NK-92 treated with Interleukin-12 subunit alpha and Interleukin-12 subunit beta, amount 100 ng/mL, for 24 hours (cell line): Measurements from ENCODE around the gene JAKMIP3.
"Not testable (repeated sequence)": the region's sequence is repeated elsewhere in the genome, so short reads cannot be mapped to it uniquely, and the experiment has no call there.

ENCODE experiments used
- DNase-seq: peaks from one replicate; lab custom pipeline; 2025; lab: John Stamatoyannopoulos, UW

JAKMIP3 gene

GRCh38 chr10:132064771-132065437 lies 842 bp upstream of the JAKMIP3 start:
- no peak for DNase-seq

GRCh38 chr10:132066186-132066585 lies 440 bp downstream of the JAKMIP3 start:
- no peak for DNase-seq

GRCh38 chr10:132066812-132067211 lies 1.1 kb downstream of the JAKMIP3 start:
- no peak for DNase-seq

GRCh38 chr10:132068431-132069121 lies 2.8 kb downstream of the JAKMIP3 start:
- no peak for DNase-seq

- no peak for DNase-seq
Measured at GRCh38 chr10:132069122-132069848, 3.5 kb downstream of the JAKMIP3 start.

GRCh38 chr10:132069849-132070182 lies 4.1 kb downstream of the JAKMIP3 start:
- DNase-seq, result no peak

GRCh38 chr10:132070724-132071123 lies 5.0 kb downstream of the JAKMIP3 start:
- DNase-seq, result no peak

- DNase-seq, result no peak
Measured at GRCh38 chr10:132071667-132072066, 5.9 kb downstream of the JAKMIP3 start.

GRCh38 chr10:132075909-132076577 lies 10.3 kb downstream of the JAKMIP3 start:
- DNase-seq, result no peak

- DNase-seq, result no peak
Measured at GRCh38 chr10:132076578-132077081, 10.9 kb downstream of the JAKMIP3 start.

GRCh38 chr10:132077091-132077490 lies 11.3 kb downstream of the JAKMIP3 start:
- no peak for DNase-seq

GRCh38 chr10:132078746-132079345 lies 13.1 kb downstream of the JAKMIP3 start:
- DNase-seq, result no peak

- DNase-seq, result not testable (repeated sequence)
Measured at GRCh38 chr10:132084384-132084783, 18.6 kb downstream of the JAKMIP3 start.

GRCh38 chr10:132093236-132093635 lies 27.5 kb downstream of the JAKMIP3 start:
- DNase-seq, result not testable (repeated sequence)

- DNase-seq, result peak; percentile 74
Measured at GRCh38 chr10:132094581-132095234, 29.0 kb downstream of the JAKMIP3 start.

GRCh38 chr10:132095403-132096113 lies 29.8 kb downstream of the JAKMIP3 start:
- DNase-seq, result no peak

GRCh38 chr10:132096223-132096622 lies 30.5 kb downstream of the JAKMIP3 start:
- peak; percentile 63 for DNase-seq

GRCh38 chr10:132096863-132097478 lies 31.2 kb downstream of the JAKMIP3 start:
- no peak for DNase-seq

- no peak for DNase-seq
Measured at GRCh38 chr10:132097609-132098377, 32.0 kb downstream of the JAKMIP3 start.
